HepG2 (cell line): ENCODE data around the gene C10orf143. TPM values are rescaled to one million over a fixed set of nuclear protein-coding genes. Genes with fewer than 3 reads are reported as not detected.

ENCODE experiments used
- ATAC-seq: fragments of 200-7000 bp; cut with Tn5 transposase; 3 replicates; pipeline ENCODE4 v1.9.1; 2020; ENCODE audit warnings: mild to moderate bottlenecking, moderate library complexity
- BruUV-seq: library from RNA; stranded (reverse); fragments of 400-500 nt; replicated peaks from 2 replicates; lab custom pipeline; 2021; lab: Mats Ljungman, UMichigan
- CTCF ChIA-PET: fragments of 300-600 bp; formaldehyde crosslinking; extraction: SDS; loops from one replicate; lab custom pipeline; 2021; ENCODE audit warnings: low total read pairs, inconsistent platforms, low intra/inter-chr PET ratio; lab: Yijun Ruan, JAX
- POLR2A ChIA-PET: fragments of 350-600 bp; sonication (Branson Sonifier 250); formaldehyde crosslinking; loops from one replicate; lab custom pipeline; 2020; ENCODE audit warnings: antibody characterized with exemption, inconsistent platforms; lab: Yijun Ruan, JAX
- DNase-seq: peaks from one replicate; pipeline ENCODE4 v3.0.0-alpha.2; 2015; ENCODE audit warnings: low spot score
- FAIRE-seq: peaks from 3 replicates; lab custom pipeline; 2011; peaks lifted over from hg19 to GRCh38; lab: Jason Lieb, UNC
- H2AFZ ChIP-seq: one replicate; pipeline ENCODE4 v1.6.1; 2011; ENCODE audit warnings: low read length, inconsistent platforms
- H3K27ac ChIP-seq: fragments of 300-600 bp; 3 replicates; pipeline ENCODE4 v1.8.0; 2011; ENCODE audit warnings: mixed run types, mild to moderate bottlenecking, mixed read lengths, low read length, inconsistent platforms; ENCODE audit not compliant: insufficient read depth; ENCODE audit errors: extremely low read length
- H3K27me3 ChIP-seq, 2 experiments: fragments of 200-600 bp in 1 of 2; 2 replicates in 1 of 2; 3 replicates in 1 of 2; pipeline versions ENCODE4 v1.6.0 to v1.8.0; 2011; ENCODE audit warnings: low read length in 2 of 2, mild to moderate bottlenecking in 2 of 2, moderate library complexity in 2 of 2, inconsistent platforms in 1 of 2; ENCODE audit not compliant: insufficient read depth in 2 of 2, control insufficient read depth in 1 of 2
- H3K36me3 ChIP-seq, 2 experiments: fragments of 200-600 bp in 1 of 2; replicated peaks in 1 of 2; 2 replicates in 1 of 2; 3 replicates in 1 of 2; pipeline versions ENCODE4 v1.5.1 to v1.8.0; 2011; ENCODE audit warnings: low read length in 2 of 2, inconsistent platforms in 1 of 2; ENCODE audit not compliant: insufficient read depth in 2 of 2, control insufficient read depth in 1 of 2
- H3K4me1 ChIP-seq: 2 replicates; pipeline ENCODE4 v1.5.1; 2012; ENCODE audit warnings: low read length, inconsistent platforms; ENCODE audit not compliant: insufficient read depth
- H3K4me2 ChIP-seq: 2 replicates; pipeline ENCODE4 v1.6.0; 2011; ENCODE audit warnings: low read depth, low read length, inconsistent platforms
- H3K4me3 ChIP-seq, 3 experiments: fragments of 200-600 bp in 1 of 3; sonication (generic), shearing (Covaris generic) in 1 of 3; replicated peaks in 1 of 3; 2 replicates each; pipeline ENCODE4 v1.5.1; 2011 to 2016; ENCODE audit warnings: low read length in 3 of 3, inconsistent platforms in 2 of 3, low read depth in 2 of 3, mild to moderate bottlenecking in 2 of 3, control low read depth in 1 of 3, mixed read lengths in 1 of 3; ENCODE audit not compliant: insufficient read depth in 1 of 3
- H3K79me2 ChIP-seq: one replicate; pipeline ENCODE4 v1.6.1; 2011; ENCODE audit warnings: low read length, inconsistent platforms; ENCODE audit not compliant: insufficient read depth
- H3K9ac ChIP-seq: 2 replicates; pipeline ENCODE4 v1.6.0; 2011; ENCODE audit warnings: mild to moderate bottlenecking, low read depth, low read length, inconsistent platforms; ENCODE audit not compliant: insufficient read depth
- H3K9me3 ChIP-seq: 2 replicates; pipeline ENCODE4 v1.5.1; 2012; ENCODE audit warnings: mild to moderate bottlenecking, low read length
- H4K20me1 ChIP-seq: 2 replicates; pipeline ENCODE4 v1.6.0; 2011; ENCODE audit warnings: inconsistent platforms, mild to moderate bottlenecking, low read length, moderate library complexity; ENCODE audit not compliant: insufficient read depth
- GATAD2A ChIP-seq: IDR thresholded peaks from 2 replicates; pipeline ENCODE4 v1.6.1; 2016
- HNF1B ChIP-seq: sonication (generic); formaldehyde crosslinking; IDR thresholded peaks from 2 replicates; pipeline ENCODE4 v1.5.1; 2020; ENCODE audit warnings: mild to moderate bottlenecking, moderate library complexity, missing genetic modification reagents
- IKZF5 ChIP-seq: IDR thresholded peaks from 2 replicates; pipeline ENCODE4 v1.6.1; 2018; ENCODE audit warnings: missing genetic modification reagents, mild to moderate bottlenecking, missing compliant biosample characterization
- MXD3 ChIP-seq: IDR thresholded peaks from 2 replicates; pipeline ENCODE4 v1.6.1; 2016; ENCODE audit warnings: mild to moderate bottlenecking, missing biosample characterization, missing genetic modification reagents
- MXD4 ChIP-seq: IDR thresholded peaks from 2 replicates; pipeline ENCODE4 v1.6.1; 2016; ENCODE audit warnings: mild to moderate bottlenecking, missing biosample characterization, missing genetic modification reagents
- MZF1 ChIP-seq: sonication (generic); formaldehyde crosslinking; IDR thresholded peaks from 2 replicates; pipeline ENCODE4 v1.8.1; 2023; ENCODE audit warnings: mild to moderate bottlenecking, missing genetic modification reagents, borderline replicate concordance
- SOX13 ChIP-seq, 3 experiments: fragments of 450-650 bp in 1 of 3; sonication (generic) in 1 of 3; formaldehyde crosslinking in 1 of 3; IDR thresholded peaks in 2 of 3; conservative IDR thresholded peaks in 1 of 3; 2 replicates each; pipeline versions ENCODE4 v1.5.0 to v1.6.1; 2016 to 2020; ENCODE audit warnings: antibody characterized with exemption in 1 of 3, mild to moderate bottlenecking in 1 of 3, missing compliant biosample characterization in 1 of 3, missing genetic modification reagents in 1 of 3, moderate library complexity in 1 of 3
- SP5 ChIP-seq: IDR thresholded peaks from 2 replicates; pipeline ENCODE4 v1.6.1; 2016; ENCODE audit warnings: low read depth, borderline replicate concordance
- SRSF4 ChIP-seq: fragments of 200-400 bp; formaldehyde crosslinking; IDR thresholded peaks from one replicate; pipeline ENCODE4 v1.6.1; 2018; ENCODE audit warnings: mild to moderate bottlenecking, low read depth, low read length, moderate library complexity; ENCODE audit not compliant: poor library complexity, severe bottlenecking
- ZNF160 ChIP-seq: sonication (generic); formaldehyde crosslinking; IDR thresholded peaks from 2 replicates; pipeline ENCODE4 v1.8.0; 2022; ENCODE audit warnings: mild to moderate bottlenecking, inconsistent platforms, missing genetic modification reagents
- ZNF552 ChIP-seq: sonication (generic); formaldehyde crosslinking; IDR thresholded peaks from 2 replicates; pipeline ENCODE4 v1.9.0; 2022; ENCODE audit warnings: missing genetic modification reagents, mild to moderate bottlenecking, borderline replicate concordance
- ZXDC ChIP-seq: sonication (generic); formaldehyde crosslinking; IDR thresholded peaks from 2 replicates; pipeline ENCODE4 v1.5.0; 2020; ENCODE audit warnings: mild to moderate bottlenecking, missing genetic modification reagents
- WGBS: methylation state at CpG from one replicate; pipeline ENCODE4 v1.1.6; 2017; ENCODE audit warnings: low lambda C conversion rate; 5-methylcytosine and 5-hydroxymethylcytosine counted together
- in situ Hi-C: cut with HindIII; loops from 2 replicates; pipeline ENCODE4 v1.10.0; 2017; ENCODE audit warnings: low pct_unique_long_range_greater_than_20kb; ENCODE audit not compliant: extremely low pct_ligation_motif_present
- intact Hi-C: fragments of 100-400 bp; cut with micrococcal nuclease; formaldehyde crosslinking; loops from one replicate; pipeline ENCODE4 v1.10.0; 2022; ENCODE audit not compliant: unreplicated experiment
- polyA plus RNA-seq, 8 experiments: library from polyadenylated mRNA; depleted of rRNA in 3 of 8; stranded (reverse) in 7 of 8; unstranded in 1 of 8; fragments of >200 nt; fragmentation: Illumina TruSeq in 4 of 8; extraction: Trizol in 4 of 8; gene quantifications; 2 replicates each; pipeline versions ENCODE4 v1.2.1 to v1.2.3, GENCODE V29; 2011 to 2016; ENCODE audit warnings: low read depth in 4 of 8, missing spikeins in 1 of 8, mixed read lengths in 1 of 8; ENCODE audit not compliant: insufficient read depth in 1 of 8
- total RNA-seq, 5 experiments: library from RNA; depleted of rRNA; stranded (reverse); fragments of >200 nt; fragmentation: Illumina TruSeq; extraction: Trizol; gene quantifications; 2 replicates each; pipeline ENCODE4 v1.2.3, GENCODE V29; 2016; ENCODE audit warnings: low read depth in 1 of 5

C10orf143 gene
- total and polyA plus RNA-seq, 2 of the 13 experiments (the other 11 are each of a cell fraction or from before 2014, with no cell fraction given): 0.21 to 0.91 TPM

GRCh38 chr10:130046591-130046990 lies 64.0 kb downstream of the C10orf143 start:
- Histone ChIP-seq H3K4me3 (no peak overlapping the region), H3K27me3 (peaks cover 1 to 46% of the 10 kb centered on the region in 2 experiments), H3K36me3 (no peaks in the 10 kb centered on the region), H3K4me2 (no peak overlapping the region), H4K20me1 (no peaks in the 10 kb centered on the region), H2AFZ (no peak overlapping the region)
- DNase-seq (no peak), FAIRE-seq (no peak)
- intact Hi-C loops: no loop called here
- 22% methylated on average over 8 of the region's 22 CpGs for WGBS
- ChIA-PET POLR2A (no interaction called here), CTCF (no interaction called here)
- no TSS peak for BruUV-seq
- TF ChIP-seq SRSF4 (no peak), MZF1 (CRISPR knock-in tag) (no peak), SP5 (CRISPR knock-in tag) (no peak), ZXDC (CRISPR knock-in tag) (no peak)
- TF ChIP-seq, all 625 proteins: peak for 0
- H3K9ac ChIP-seq: no peak overlapping the region
- no peak overlapping the region for H3K27ac ChIP-seq
- H3K79me2 ChIP-seq: no peaks in the 10 kb centered on the region
- no peak for ATAC-seq
- H3K9me3 ChIP-seq: no peaks in the 10 kb centered on the region
- in situ Hi-C loops: no loop called here
- no peaks in the 10 kb centered on the region for H3K4me1 ChIP-seq

GRCh38 chr10:130045801-130046321 lies 64.8 kb downstream of the C10orf143 start:
- FAIRE-seq (no peak), DNase-seq (no peak), ATAC-seq (no peak)
- in situ Hi-C loops (no loop called here), intact Hi-C loops (no loop called here)
- H3K27ac ChIP-seq: no peak overlapping the region
- H3K4me3 ChIP-seq: no peak overlapping the region
- WGBS: 84% methylated on average over 43 of the region's 43 CpGs
- H3K79me2 ChIP-seq: no peaks in the 10 kb centered on the region
- no TSS peak for BruUV-seq
- H4K20me1 ChIP-seq: no peaks in the 10 kb centered on the region
- H3K9ac ChIP-seq: no peak overlapping the region
- no peaks in the 10 kb centered on the region for H3K4me1 ChIP-seq
- H3K27me3 ChIP-seq: peaks cover 1 to 50% of the 10 kb centered on the region in 2 experiments
- no peaks in the 10 kb centered on the region for H3K9me3 ChIP-seq
- no peak for TF ChIP-seq MXD3 (CRISPR knock-in tag)
- no peak for TF ChIP-seq IKZF5 (CRISPR knock-in tag)
- no peak for TF ChIP-seq MXD4 (CRISPR knock-in tag)
- TF ChIP-seq HNF1B (CRISPR knock-in tag): no peak
- no peak for TF ChIP-seq ZNF552
- no peak for TF ChIP-seq GATAD2A (CRISPR knock-in tag)
- no peak for TF ChIP-seq SOX13 (IDR thresholded peaks at IDR 0.05)
- TF ChIP-seq SOX13 (CRISPR knock-in tag; conservative IDR thresholded peaks at IDR 0.05 in 1 of 2, IDR thresholded peaks at IDR 0.05 in 1 of 2): no peak
- TF ChIP-seq ZNF160 (CRISPR knock-in tag): no peak
- no peaks in the 10 kb centered on the region for H3K36me3 ChIP-seq
- ChIA-PET CTCF (no interaction called here), POLR2A (no interaction called here)
- H3K4me2 ChIP-seq: no peak overlapping the region
- no peak overlapping the region for H2AFZ ChIP-seq
